ENCODE data around the gene PRR3.
A peak's percentile ranks its signal among the peaks of the same experiment; 100 is the strongest.
"Not testable (repeated sequence)": the region's sequence is repeated elsewhere in the genome, so short reads cannot be mapped to it uniquely, and the experiment has no call there.

Gene PRR3, protein sequence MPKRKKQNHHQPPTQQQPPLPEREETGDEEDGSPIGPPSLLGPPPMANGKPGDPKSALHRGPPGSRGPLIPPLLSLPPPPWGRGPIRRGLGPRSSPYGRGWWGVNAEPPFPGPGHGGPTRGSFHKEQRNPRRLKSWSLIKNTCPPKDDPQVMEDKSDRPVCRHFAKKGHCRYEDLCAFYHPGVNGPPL

DNA sequence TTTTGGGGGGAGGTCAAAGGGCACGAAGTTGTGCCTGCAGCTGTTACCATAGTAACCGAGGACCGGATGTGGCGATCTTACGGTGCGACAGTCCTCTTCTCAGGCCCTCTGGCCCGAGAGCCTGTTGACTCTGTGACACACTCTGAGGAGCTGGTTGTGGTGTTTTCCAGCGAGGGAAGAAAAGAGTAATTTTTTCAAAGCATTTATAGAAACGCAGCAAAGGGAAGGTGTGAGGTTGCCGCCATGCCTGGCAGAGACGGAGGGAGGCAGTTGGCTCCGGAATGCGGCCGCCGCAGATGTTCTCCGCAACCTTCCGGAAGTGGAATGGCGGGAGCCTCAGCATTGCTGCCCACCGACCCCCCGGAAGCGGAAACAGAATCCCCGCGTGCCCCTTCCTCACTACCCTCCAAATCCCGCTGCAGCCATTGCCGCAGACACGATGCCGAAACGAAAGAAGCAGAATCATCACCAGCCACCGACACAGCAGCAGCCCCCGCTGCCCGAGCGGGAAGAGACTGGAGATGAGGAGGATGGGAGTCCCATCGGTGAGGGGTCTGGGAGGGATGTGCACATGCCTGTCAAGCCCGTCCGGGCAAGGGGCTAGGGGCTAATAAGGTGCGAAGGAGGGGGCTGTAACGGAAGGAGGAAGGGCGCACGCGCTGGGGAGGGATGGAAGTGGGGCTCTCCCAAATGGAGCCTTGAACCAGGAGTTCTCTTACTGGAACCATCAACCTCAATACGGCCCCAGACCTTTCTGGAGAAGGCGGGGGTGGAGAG is at the start of gene PRR3:
TSS of gene PRR3 (plus strand) at position 390 of the 777 bp plus-strand sequence. CDS start at position 440, 50 bp downstream.
- Histone ChIP-seq H3K9me3 (ENCODE audit: control insufficient read depth, insufficient read depth, low read length) (no peaks in the 10 kb centered on the region), H3K4me1 (ENCODE audit: control insufficient read depth, insufficient read depth, low read length) (no peaks in the 10 kb centered on the region), H3K27me3 (ENCODE audit: control insufficient read depth, insufficient read depth, low read length) (no peaks in the 10 kb centered on the region), H3K36me3 (ENCODE audit: control insufficient read depth, insufficient read depth, low read length) (peaks cover 17% of the 10 kb centered on the region; the same call in 1 of the 2 replicates), H3K27ac (ENCODE audit: low read length) (no peak within 1 kb of the TSS), H3K4me3 (ENCODE audit: low read length) (peak within 1 kb of the TSS; percentile 80; the same call in 1 of the 2 replicates)
- DNase-seq (ENCODE audit: low read depth, low spot score) = peak; percentile 92
- WGBS (ENCODE audit: insufficient coverage, insufficient read length) = no CpG with 5 or more reads among the region's 42 CpGs

DNA sequence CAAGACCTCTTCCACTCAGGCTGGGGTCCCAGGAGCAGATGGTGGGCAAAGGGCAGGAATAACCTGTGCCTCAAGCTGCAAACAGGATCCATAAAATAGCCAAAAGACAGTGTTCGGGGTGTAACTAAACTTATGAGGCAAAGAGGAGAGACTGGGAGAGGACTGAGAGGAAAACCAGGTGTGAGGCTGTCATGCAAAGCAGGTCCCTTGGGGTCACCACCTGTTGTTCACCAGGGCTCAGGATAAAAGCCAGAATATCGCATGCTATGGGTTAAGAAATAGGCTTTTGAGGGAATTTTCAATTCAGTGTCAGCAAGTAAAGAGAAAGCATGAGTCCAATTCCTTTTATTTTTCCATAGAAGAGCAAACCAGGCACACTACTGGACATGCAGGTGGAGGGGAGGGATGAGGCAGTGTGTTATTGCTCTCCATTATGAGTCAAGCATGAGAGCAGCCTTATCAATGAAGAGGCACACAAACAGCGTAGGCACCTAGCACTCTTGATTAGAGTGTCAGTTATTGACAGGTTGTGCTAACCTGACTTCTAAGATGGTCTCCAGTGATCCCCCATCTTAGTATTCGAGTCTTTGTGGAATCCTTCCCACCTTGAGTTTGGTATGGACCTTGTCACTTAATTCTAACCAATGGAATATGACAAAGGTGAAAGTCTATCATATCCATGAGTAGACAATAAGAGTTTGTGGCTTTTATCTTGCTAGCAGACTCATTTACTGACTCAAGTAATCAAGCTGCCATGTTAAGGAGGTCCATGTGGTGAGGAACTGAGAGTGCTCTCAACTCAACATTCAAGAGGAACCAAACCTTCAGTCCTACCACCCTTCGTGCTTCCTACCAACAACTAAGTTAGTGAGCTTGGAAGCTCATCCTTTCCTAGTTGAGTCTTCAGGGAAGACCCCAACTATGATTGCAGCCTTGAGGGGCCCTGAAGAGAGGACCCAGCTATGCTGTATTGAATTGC is 49.0 kb upstream of the PRR3 start:
- Histone ChIP-seq H3K27me3 (ENCODE audit: control insufficient read depth, insufficient read depth, low read length) (no peaks in the 10 kb centered on the region), H3K36me3 (ENCODE audit: control insufficient read depth, insufficient read depth, low read length) (no peaks in the 10 kb centered on the region), H3K4me1 (ENCODE audit: control insufficient read depth, insufficient read depth, low read length) (no peaks in the 10 kb centered on the region), H3K9me3 (ENCODE audit: control insufficient read depth, insufficient read depth, low read length) (no peaks in the 10 kb centered on the region), H3K27ac (ENCODE audit: low read length) (no peak overlapping the region), H3K4me3 (ENCODE audit: low read length) (no peak overlapping the region)
- no peak for DNase-seq (ENCODE audit: low read depth, low spot score)
- WGBS (ENCODE audit: insufficient coverage, insufficient read length) = no CpG with 5 or more reads among the region's 5 CpGs

DNA sequence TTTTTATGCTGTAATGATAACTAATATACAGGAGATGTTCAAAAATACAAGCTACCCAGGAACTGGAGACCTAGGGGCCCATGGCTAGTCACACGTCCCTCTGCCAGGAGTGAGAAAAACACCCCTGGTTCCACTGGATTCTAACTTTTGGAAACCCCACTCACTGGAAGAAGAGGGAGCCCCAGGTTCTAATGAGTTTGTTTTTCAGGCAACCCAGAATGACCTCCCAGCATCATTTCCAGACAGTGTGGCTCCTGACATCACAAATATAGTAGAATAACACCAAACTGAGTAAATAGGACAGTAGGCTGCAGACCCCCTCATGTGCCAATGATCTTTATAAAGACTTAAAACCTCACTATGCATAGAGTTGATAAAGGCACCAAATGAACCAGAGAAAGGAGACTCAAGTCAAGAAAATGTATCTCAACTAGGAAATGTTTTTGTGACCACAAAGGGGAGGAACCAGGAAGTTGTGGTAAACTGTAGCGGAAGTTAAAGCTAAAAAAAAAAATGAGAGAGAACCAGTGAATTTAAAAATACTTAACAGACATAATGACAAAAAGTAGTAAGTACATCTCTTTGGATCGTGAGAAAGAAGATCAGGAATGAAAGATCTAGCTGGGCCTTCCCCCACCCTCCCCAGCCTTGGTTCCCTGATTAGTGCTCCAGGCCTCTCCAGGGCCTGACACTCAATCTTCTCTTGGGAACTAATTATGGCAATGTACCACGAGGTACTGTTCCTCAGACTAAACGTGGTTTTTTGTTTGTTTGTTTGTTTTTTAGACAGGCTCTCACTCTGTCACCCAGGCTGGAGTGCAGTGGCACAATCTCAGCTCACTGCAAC is 48.0 kb upstream of the PRR3 start:
- H3K9me3 ChIP-seq (ENCODE audit: control insufficient read depth, insufficient read depth, low read length) = no peaks in the 10 kb centered on the region
- DNase-seq (ENCODE audit: low read depth, low spot score) = no peak
- H3K27me3 ChIP-seq (ENCODE audit: control insufficient read depth, insufficient read depth, low read length) = no peaks in the 10 kb centered on the region
- no peaks in the 10 kb centered on the region for H3K4me1 ChIP-seq (ENCODE audit: control insufficient read depth, insufficient read depth, low read length)
- H3K4me3 ChIP-seq (ENCODE audit: low read length) = no peak overlapping the region
- H3K36me3 ChIP-seq (ENCODE audit: control insufficient read depth, insufficient read depth, low read length) = no peaks in the 10 kb centered on the region
- no peak overlapping the region for H3K27ac ChIP-seq (ENCODE audit: low read length)
- no CpG with 5 or more reads among the region's 5 CpGs for WGBS (ENCODE audit: insufficient coverage, insufficient read length)

DNA sequence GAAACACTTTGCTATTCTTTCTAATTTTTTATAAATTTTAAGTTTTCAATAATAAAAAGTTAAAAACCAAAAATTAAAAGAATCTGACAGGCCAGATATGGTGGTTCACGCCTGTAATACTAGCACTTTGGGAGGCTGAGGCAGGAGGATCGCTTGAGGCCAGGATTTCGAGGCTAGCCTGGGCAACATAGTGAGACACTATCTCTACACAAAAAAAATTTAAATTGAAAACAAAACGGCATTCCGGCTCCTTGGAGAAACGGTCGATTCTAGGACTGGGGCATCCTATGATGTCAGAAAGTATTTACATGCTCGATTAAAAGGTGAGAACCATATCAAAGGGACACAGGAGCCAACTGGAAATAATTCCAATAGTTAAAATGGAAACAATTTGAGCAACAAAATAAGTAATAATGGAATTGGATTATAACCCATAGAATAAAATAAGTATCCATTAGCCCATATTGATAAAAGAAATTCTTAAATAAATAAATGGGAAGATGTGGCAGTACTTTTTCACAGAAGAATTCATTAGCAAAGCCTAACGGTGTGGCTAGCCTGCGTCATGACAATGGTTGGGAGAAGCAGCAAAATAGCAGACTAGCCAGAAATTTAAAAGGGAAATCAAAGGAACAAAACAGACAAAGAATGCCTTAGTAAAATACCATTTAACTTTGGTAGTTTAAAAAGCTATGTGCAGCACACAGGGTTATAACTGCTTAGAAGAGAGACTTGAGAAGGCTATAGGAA is 46.5 kb upstream of the PRR3 start:
- WGBS (ENCODE audit: insufficient coverage, insufficient read length) = no CpG with 5 or more reads among the region's 10 CpGs
- H3K4me3 ChIP-seq (ENCODE audit: low read length) = no peak overlapping the region
- no peak for DNase-seq (ENCODE audit: low read depth, low spot score)
- no peaks in the 10 kb centered on the region for H3K36me3 ChIP-seq (ENCODE audit: control insufficient read depth, insufficient read depth, low read length)
- H3K27me3 ChIP-seq (ENCODE audit: control insufficient read depth, insufficient read depth, low read length) = no peaks in the 10 kb centered on the region
- H3K27ac ChIP-seq (ENCODE audit: low read length) = no peak overlapping the region
- H3K4me1 ChIP-seq (ENCODE audit: control insufficient read depth, insufficient read depth, low read length) = no peaks in the 10 kb centered on the region
- no peaks in the 10 kb centered on the region for H3K9me3 ChIP-seq (ENCODE audit: control insufficient read depth, insufficient read depth, low read length)

DNA sequence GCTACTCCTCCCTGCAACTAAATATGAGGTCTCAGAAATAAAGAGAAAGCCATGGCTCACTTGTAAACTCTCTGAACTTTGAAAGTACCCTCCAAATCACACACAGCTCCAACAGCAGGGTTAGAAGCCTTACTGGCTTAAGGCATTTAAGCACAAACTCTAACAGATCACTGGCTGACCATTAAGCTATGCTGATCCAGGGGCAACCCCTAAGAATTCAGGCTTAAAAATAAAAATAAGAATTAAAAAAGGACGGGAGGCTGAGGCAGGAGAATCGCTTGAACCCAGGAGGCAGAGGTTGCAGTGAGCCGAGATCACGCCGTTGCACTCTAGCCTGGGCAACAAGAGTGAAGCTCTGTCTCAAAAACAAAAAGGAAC is 45.9 kb upstream of the PRR3 start:
- Histone ChIP-seq H3K27me3 (ENCODE audit: control insufficient read depth, insufficient read depth, low read length) (no peaks in the 10 kb centered on the region), H3K36me3 (ENCODE audit: control insufficient read depth, insufficient read depth, low read length) (no peaks in the 10 kb centered on the region), H3K4me1 (ENCODE audit: control insufficient read depth, insufficient read depth, low read length) (no peaks in the 10 kb centered on the region), H3K4me3 (ENCODE audit: low read length) (no peak overlapping the region), H3K9me3 (ENCODE audit: control insufficient read depth, insufficient read depth, low read length) (no peaks in the 10 kb centered on the region), H3K27ac (ENCODE audit: low read length) (no peak overlapping the region)
- DNase-seq (ENCODE audit: low read depth, low spot score) = no peak
- WGBS (ENCODE audit: insufficient coverage, insufficient read length) = no CpG with 5 or more reads among the region's 5 CpGs

DNA sequence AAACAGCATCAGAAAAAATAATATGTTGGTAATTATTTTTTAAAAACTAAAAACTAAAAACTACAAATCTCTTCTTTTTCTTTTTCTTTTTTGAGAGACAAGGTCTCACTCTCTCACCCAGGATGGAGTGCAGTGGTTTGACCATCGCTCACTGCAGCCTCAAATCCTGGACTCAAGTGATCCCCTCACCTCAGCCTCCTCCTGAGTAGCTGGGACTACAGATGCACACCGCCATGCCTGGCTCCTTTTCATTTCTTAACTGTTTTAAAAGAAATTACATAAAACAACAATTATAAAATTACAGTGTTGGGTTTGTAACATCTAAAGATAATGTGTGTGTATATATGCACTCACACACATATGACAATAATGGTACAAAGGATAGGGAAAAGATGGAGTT is 43.6 kb upstream of the PRR3 start:
- no peak overlapping the region for H3K4me3 ChIP-seq (ENCODE audit: low read length)
- H3K27me3 ChIP-seq (ENCODE audit: control insufficient read depth, insufficient read depth, low read length) = no peaks in the 10 kb centered on the region
- no CpG with 5 or more reads among the region's 2 CpGs for WGBS (ENCODE audit: insufficient coverage, insufficient read length)
- no peaks in the 10 kb centered on the region for H3K36me3 ChIP-seq (ENCODE audit: control insufficient read depth, insufficient read depth, low read length)
- no peak for DNase-seq (ENCODE audit: low read depth, low spot score)
- H3K9me3 ChIP-seq (ENCODE audit: control insufficient read depth, insufficient read depth, low read length) = no peaks in the 10 kb centered on the region
- no peaks in the 10 kb centered on the region for H3K4me1 ChIP-seq (ENCODE audit: control insufficient read depth, insufficient read depth, low read length)
- no peak overlapping the region for H3K27ac ChIP-seq (ENCODE audit: low read length)

DNA sequence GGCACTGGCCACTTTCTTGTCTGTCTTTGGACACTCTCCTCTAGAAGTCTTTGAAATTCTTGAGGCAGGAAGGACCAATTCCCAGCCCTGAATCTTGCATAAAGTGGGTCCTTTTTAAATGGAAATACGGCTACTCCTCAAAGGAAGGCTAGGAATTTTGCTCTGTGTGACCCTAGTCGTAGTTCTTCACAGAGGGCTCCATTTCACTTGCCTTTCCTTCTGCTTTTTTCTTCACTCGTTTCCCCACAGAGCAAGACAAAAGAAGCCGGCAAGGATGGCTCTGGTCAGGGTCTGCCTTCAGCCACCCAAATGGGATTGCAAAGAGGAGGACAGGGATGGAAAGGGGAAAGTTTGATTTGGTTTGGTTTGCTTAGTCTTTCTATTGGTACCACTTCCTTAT is 42.0 kb upstream of the PRR3 start:
- Histone ChIP-seq H3K27me3 (ENCODE audit: control insufficient read depth, insufficient read depth, low read length) (no peaks in the 10 kb centered on the region), H3K4me3 (ENCODE audit: low read length) (no peak overlapping the region), H3K9me3 (ENCODE audit: control insufficient read depth, insufficient read depth, low read length) (no peaks in the 10 kb centered on the region), H3K27ac (ENCODE audit: low read length) (peak overlapping the region; percentile 30), H3K4me1 (ENCODE audit: control insufficient read depth, insufficient read depth, low read length) (no peaks in the 10 kb centered on the region), H3K36me3 (ENCODE audit: control insufficient read depth, insufficient read depth, low read length) (no peaks in the 10 kb centered on the region)
- no CpG with 5 or more reads among the region's 4 CpGs for WGBS (ENCODE audit: insufficient coverage, insufficient read length)
- DNase-seq (ENCODE audit: low read depth, low spot score) = no peak

DNA sequence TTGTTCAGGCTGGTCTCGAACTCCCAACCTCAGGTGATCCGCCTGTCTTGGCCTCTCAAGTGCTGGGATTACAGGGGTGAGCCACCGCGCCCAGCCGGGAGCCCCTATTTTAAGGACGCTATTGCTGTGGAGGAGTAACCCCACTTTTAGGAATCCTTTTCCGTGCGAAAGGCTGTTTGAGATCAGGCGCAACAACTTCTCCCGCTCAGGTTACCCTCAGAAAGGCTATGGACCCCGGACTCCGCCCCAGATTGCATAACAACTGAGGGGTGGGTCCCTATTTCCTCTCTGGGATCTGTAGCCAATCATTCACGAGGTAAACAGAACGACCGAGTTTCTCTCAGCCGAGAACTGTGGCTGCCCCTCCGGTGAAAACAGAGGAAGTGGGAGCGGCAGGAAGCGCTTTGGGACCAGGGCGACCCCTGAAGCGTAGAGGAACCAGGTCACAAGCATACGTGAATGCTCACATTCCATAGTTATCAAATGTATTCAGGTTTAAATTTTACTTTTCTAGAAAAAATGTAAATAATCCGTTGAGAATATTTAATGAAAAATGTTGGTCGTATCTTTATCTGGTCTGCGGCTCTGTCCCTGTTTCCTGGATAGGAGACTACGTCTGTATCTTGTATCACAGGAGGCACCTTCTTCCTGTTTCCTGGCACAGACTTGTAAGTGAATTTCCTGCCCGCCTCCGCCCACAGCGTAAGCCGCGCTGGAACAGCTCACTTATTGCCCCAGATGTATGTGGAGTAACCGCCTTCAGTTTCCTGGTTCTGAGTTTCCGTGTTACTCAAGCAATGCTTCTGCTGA is 40.9 kb upstream of the PRR3 start:
- peak; percentile 85 for DNase-seq (ENCODE audit: low read depth, low spot score)
- Histone ChIP-seq H3K4me3 (ENCODE audit: low read length) (peak overlapping the region; percentile 17; the same call in 1 of the 2 replicates), H3K27ac (ENCODE audit: low read length) (no peak overlapping the region), H3K4me1 (ENCODE audit: control insufficient read depth, insufficient read depth, low read length) (no peaks in the 10 kb centered on the region), H3K36me3 (ENCODE audit: control insufficient read depth, insufficient read depth, low read length) (no peaks in the 10 kb centered on the region), H3K27me3 (ENCODE audit: control insufficient read depth, insufficient read depth, low read length) (no peaks in the 10 kb centered on the region), H3K9me3 (ENCODE audit: control insufficient read depth, insufficient read depth, low read length) (no peaks in the 10 kb centered on the region)
- WGBS (ENCODE audit: insufficient coverage, insufficient read length) = no CpG with 5 or more reads among the region's 33 CpGs

DNA sequence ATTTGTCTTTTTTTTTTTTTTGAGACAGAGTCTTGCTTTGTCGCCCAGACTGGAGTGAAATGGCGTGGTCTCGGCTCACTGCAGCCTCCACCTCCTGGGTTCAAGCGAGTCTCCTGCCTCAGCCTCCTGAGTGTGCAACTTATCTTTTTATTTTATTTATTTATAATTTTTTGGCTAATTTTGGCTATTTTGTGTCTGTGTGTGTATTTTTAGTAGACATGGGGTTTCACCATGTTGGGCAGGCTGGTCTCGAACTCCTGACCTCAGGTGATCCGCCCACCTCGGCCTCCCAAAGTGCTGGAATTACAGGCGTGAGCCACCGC is 40.4 kb upstream of the PRR3 start:
- no CpG with 5 or more reads among the region's 9 CpGs for WGBS (ENCODE audit: insufficient coverage, insufficient read length)
- not testable (repeated sequence) for H3K4me1 ChIP-seq (ENCODE audit: control insufficient read depth, insufficient read depth, low read length); DNase-seq (ENCODE audit: low read depth, low spot score); H3K36me3 ChIP-seq (ENCODE audit: control insufficient read depth, insufficient read depth, low read length); H3K9me3 ChIP-seq (ENCODE audit: control insufficient read depth, insufficient read depth, low read length); H3K27ac ChIP-seq (ENCODE audit: low read length); H3K4me3 ChIP-seq (ENCODE audit: low read length); H3K27me3 ChIP-seq (ENCODE audit: control insufficient read depth, insufficient read depth, low read length)

Data from iPS DF 6.9 (cell line).